Myocyte (in vitro differentiated cells): ENCODE measurements around the gene ZNF280B. TPM values are rescaled to one million over a fixed set of nuclear protein-coding genes. Genes with fewer than 3 reads are reported as not detected.
"Not testable (repeated sequence)": the region's sequence is repeated elsewhere in the genome, so short reads cannot be mapped to it uniquely, and the experiment has no call there.

Experiments used
- DNase-seq: peaks from one replicate; pipeline ENCODE4 v3.0.0-alpha.2; 2012; ENCODE audit warnings: low read depth
- total RNA-seq: library from RNA; depleted of rRNA; stranded (reverse); fragments of >200 nt; gene quantifications from 2 replicates; pipeline ENCODE4 v1.2.3, GENCODE V29; 2014

Gene ZNF280B
- total RNA-seq, 1 donor from 2014 or later = 3.6 TPM

GRCh38 chr22:22464541-22465054, 43.9 kb downstream of the ZNF280B start:
- DNase-seq = no peak

DNA sequence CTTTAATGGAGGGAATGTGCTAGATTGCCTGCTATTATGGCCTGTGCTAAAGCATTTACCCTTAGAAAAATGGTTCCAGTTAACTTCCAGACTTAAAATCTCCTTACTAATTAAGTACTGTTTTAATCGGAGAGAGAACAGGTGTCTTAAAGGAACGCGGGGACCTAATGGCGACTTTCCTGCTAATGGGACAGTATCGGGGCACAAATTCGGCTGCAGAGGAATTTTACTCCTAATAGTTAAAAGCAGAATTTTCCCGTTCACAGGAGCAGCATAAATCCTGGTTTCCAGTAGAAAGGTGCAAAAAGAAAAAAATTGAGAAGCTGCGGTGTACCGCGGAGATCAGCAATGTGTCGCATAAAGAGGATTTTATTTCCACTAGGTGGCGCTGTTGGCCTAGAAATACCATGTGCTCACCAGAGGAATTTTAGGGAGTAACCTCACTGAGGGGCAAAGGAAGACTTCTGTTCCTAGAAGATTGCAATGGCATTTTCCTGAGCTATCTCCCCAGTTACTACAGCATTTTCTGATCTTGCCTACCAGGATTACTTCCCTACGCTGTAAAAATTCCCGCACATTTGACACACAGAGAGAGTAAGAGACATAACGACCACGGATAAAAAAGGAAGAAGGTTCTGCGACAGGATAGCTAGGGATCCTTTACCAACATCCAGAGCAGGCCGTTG, 44.5 kb downstream of the ZNF280B start:
- peak; percentile 85 for DNase-seq

- peak; percentile 21 for DNase-seq
Observed at GRCh38 chr22:22462813-22463567, 45.6 kb downstream of the ZNF280B start.

GRCh38 chr22:22461583-22461982, 47.0 kb downstream of the ZNF280B start:
- DNase-seq = no peak

DNA sequence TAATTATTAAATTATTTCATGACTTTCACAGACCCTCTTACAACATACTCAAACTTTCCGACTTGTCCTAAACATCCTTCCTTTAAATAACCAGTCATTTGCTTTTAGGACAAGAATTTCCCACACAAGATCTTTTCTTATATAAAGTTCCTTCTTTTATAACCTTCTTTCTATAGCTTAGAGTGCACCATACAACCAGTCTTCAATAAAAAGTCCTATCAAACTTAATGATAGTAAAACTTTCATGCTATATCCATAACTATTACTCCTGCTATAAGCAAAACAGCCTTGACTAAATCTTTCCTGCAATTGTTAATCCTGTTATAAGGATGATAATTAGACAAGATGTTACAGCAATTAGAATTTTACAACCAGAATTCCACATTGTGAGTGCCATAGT, 47.4 kb downstream of the ZNF280B start:
- DNase-seq = no peak

- DNase-seq = no peak
Observed at GRCh38 chr22:22460635-22461034, 47.9 kb downstream of the ZNF280B start.

- no peak for DNase-seq
Observed at GRCh38 chr22:22460060-22460459, 48.5 kb downstream of the ZNF280B start.

DNA sequence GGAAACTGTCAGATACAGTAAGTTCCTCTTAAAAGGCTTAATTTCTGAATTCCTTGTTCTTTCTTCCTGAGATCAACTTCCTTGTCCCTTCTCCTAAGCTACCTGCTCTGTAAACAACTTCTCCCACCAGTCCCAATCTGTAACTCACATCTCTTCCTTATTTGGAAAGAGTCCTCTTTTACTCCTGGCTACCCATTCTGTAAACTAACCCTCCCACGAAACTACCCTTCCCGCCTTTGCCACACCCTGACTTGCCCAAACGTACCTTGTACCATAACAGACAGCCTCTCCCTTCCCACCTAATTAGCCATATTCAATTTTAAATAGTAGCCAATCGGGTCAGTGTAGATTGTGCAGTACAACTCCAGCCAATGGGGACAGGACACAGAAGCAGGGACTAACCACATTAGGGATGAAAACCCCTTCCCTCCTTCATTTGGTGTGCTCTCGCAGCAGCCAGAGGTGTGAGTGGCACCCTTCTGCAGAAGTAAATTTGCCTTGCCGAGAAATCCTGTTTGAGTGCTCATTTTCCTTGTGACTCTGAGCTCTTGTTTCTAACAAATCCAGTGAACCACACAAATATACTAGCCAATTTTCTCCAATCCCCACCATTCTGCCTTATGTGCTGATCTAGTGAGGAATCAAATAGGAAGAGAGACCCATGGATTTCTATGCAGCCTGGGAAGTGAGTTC, 49.5 kb downstream of the ZNF280B start:
- DNase-seq = no peak

DNA sequence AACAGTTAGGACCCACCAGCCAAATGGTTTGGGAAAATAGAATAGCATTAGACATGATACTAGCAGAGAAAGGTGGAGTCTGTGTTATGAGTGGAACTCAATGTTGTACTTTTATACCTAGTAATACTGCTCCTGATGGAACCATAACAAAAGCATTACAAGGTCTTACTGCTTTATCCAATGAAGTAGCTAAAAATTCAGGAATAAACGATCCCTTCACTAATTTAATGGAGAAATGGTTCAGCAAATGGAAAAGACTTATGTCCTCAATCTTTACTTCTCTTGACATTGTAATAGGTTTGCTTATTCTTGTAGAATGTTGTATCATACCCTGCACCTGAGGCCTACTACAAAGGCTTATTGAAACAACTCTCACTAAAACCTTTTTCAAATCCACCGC, 50.2 kb downstream of the ZNF280B start:
- no peak for DNase-seq

- no peak for DNase-seq
Observed at GRCh38 chr22:22454997-22455396, 53.5 kb downstream of the ZNF280B start.

DNA sequence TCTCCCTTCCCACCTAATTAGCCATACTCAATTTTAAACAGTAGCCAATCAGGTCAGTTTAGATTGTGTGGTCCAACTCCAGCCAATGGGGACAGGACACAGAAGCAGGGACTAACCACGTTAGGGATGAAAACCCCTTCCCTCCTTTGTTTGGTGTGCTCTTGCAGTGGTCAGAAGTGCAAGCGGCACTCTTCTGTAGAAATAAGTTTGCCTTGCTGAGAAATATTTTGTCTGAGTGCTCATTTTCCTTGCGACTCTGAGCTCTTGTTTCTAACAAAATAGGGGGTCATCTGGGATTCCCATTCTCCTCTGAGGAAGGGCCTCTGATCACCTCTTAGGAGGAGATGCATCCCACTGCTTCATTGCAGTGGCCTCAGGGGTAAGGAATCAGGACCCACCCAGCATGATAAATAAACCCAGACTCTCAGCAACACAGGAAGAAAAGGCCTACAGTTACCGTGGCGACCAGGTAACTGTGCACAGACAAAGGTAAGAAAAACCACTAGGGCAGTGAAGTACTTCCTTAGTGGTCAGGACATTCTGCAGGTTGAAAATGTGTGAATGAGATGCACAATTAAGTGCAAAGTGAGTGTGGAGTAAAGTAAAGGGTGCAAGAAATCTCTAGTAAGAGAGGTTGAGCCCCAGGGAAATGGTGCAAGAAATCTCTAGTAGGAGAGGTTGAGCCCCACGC, 55.4 kb downstream of the ZNF280B start:
- DNase-seq = no peak

- peak; percentile 13 for DNase-seq
Observed at GRCh38 chr22:22452211-22452610, 56.3 kb downstream of the ZNF280B start.

- DNase-seq = no peak
Observed at GRCh38 chr22:22450343-22450839, 58.2 kb downstream of the ZNF280B start.

- DNase-seq = no peak
Observed at GRCh38 chr22:22449819-22450218, 58.7 kb downstream of the ZNF280B start.

- DNase-seq = peak; percentile 93
Observed at GRCh38 chr22:22446517-22446916, 62.0 kb downstream of the ZNF280B start.

DNA sequence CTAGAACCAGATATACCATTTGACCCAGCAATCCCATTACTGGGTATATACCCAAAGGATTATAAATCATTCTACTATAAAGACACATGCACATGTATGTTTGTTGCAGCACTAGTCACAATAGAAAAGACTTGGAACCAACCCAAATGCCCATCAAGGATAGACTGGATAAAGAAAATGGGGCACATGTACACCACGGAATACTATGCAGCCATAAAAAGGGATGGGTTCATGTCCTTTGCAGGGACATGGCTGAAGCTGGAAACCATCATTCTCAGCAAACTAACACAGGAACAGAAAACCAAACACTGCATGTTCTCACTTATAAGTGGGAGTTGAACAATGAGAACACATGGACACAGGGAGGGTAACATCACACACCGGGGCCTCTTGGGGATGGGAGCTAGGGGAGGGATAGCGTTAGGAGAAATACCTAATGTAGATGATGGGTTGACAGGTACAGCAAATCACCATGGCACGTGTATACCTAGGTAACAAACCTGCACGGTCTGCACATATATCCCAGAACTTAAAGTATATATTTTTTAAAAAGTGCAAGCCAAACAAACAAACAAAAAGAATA, 64.4 kb downstream of the ZNF280B start:
- not testable (repeated sequence) for DNase-seq

GRCh38 chr22:22442928-22443709, 65.4 kb downstream of the ZNF280B start:
- no peak for DNase-seq

GRCh38 chr22:22441626-22442025, 66.9 kb downstream of the ZNF280B start:
- DNase-seq = not testable (repeated sequence)

GRCh38 chr22:22440188-22440587, 68.4 kb downstream of the ZNF280B start:
- DNase-seq = no peak
